Measurements from ENCODE around the gene MMAB. TPM values are rescaled to one million over a fixed set of nuclear protein-coding genes. Genes with fewer than 3 reads are reported as not detected.
A peak's percentile ranks its signal among the peaks of the same experiment; 100 is the strongest.

Gene MMAB
- total and polyA plus RNA-seq, 2 of the 13 experiments (the other 11 are each of a cell fraction or from before 2014, with no cell fraction given): 26.1 to 77.3 TPM

DNA sequence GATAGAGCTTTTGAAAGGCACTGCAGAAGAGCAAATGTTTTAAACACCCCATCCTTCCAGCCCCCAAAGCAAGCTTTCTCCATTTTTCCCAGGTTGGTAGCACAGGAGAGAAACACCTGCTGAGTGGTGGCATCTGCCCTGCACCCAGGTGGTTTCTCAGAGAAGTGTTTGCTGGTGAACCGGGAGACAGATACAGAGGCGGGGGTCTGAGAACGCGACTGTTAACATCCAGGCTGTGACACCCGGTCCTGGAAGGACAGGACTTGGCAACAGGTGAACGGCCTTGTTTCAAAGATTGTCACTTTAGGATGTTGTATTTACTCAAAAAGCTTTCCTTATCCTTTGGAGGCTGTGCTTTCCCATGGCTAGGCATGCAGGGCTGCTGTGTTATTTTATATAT, 18.5 kb downstream of the MMAB start:
- DNase-seq (ENCODE audit: low spot score): no peak
- BruUV-seq (replicated peaks): TSS peak; percentile 28
- ChIA-PET POLR2A (interaction anchor here (3.8 kb wide), 1 partner anchor 18 kb away, joined by 18 read pairs; the partner anchor contains the start of genes MMAB and MVK), CTCF (ENCODE audit: low intra/inter-chr PET ratio, low total read pairs) (no interaction called here)
- Histone ChIP-seq H3K36me3 (replicated peaks in 1 of 2; ENCODE audit: control insufficient read depth in 1 of 2, insufficient read depth in 2 of 2, low read length in 2 of 2) (no peaks in the 10 kb centered on the region; a peak in 1 of 5 replicates), H3K27ac (ENCODE audit: extremely low read length, insufficient read depth, low read length) (no peak overlapping the region), H2AFZ (ENCODE audit: low read length) (no peak overlapping the region), H3K27me3 (ENCODE audit: control insufficient read depth in 1 of 2, insufficient read depth in 2 of 2, low read length in 2 of 2) (peaks cover 2 to 23% of the 10 kb centered on the region in 2 experiments), H4K20me1 (ENCODE audit: insufficient read depth, low read length) (no peaks in the 10 kb centered on the region), H3K4me2 (ENCODE audit: low read depth, low read length) (peak overlapping the region; percentile 4; the same call in 1 of the 2 replicates), H3K9ac (ENCODE audit: insufficient read depth, low read depth, low read length) (no peak overlapping the region), H3K4me1 (ENCODE audit: insufficient read depth, low read length) (peaks cover 70% of the 10 kb centered on the region), H3K4me3 (replicated peaks in 1 of 3; ENCODE audit: insufficient read depth in 1 of 3, low read depth in 2 of 3, low read length in 3 of 3) (no peak overlapping the region), H3K79me2 (ENCODE audit: insufficient read depth, low read length) (no peaks in the 10 kb centered on the region), H3K9me3 (ENCODE audit: low read length) (no peaks in the 10 kb centered on the region)
- TF ChIP-seq, protein P1, sequence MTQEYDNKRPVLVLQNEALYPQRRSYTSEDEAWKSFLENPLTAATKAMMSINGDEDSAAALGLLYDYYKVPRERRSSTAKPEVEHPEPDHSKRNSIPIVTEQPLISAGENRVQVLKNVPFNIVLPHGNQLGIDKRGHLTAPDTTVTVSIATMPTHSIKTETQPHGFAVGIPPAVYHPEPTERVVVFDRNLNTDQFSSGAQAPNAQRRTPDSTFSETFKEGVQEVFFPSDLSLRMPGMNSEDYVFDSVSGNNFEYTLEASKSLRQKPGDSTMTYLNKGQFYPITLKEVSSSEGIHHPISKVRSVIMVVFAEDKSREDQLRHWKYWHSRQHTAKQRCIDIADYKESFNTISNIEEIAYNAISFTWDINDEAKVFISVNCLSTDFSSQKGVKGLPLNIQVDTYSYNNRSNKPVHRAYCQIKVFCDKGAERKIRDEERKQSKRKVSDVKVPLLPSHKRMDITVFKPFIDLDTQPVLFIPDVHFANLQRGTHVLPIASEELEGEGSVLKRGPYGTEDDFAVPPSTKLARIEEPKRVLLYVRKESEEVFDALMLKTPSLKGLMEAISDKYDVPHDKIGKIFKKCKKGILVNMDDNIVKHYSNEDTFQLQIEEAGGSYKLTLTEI (CRISPR knock-in tag; conservative IDR thresholded peaks at IDR 0.05): no peak
- TF ChIP-seq POLR2G (IDR thresholded peaks at IDR 0.05; ENCODE audit: low read depth, low read length): peak; percentile 48; the same call in 1 of the 2 replicates
- 41% methylated on average over 6 of the region's 6 CpGs for WGBS (ENCODE audit: low lambda C conversion rate)
- FAIRE-seq: no peak
- intact Hi-C loops (cut with micrococcal nuclease; ENCODE audit: unreplicated experiment): no loop called here
- in situ Hi-C loops (cut with HindIII; ENCODE audit: extremely low pct_ligation_motif_present, low pct_unique_long_range_greater_than_20kb): no loop called here
- ATAC-seq: no peak

DNA sequence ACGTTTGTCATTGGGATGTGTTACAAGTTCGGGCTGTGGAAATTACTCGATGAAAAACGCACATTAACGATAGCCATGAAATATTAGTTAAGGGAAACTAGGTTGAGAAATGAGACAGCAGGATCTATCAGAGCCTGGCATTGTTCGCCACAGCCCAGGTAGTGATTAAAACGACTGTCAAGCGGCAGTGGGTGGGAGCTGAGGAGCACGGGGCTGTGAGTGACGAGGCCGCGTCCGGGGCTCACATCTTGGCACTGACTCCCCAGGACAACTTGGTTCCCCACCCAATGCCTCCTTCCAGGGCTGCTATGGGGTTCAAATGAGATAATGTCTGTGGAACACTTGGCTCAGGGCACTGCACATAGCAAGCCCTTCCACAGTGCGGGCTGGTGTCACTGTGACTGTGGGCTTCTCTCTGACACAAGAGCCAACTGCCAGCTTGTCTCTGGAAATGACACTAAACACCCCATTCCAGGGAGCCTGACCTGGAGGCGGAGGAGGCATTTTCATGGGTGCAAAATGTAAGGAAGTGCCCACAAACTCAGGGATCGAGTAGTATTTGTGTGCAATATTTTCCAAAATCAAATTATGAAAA, 19.3 kb downstream of the MMAB start:
- Histone ChIP-seq H3K4me1 (ENCODE audit: insufficient read depth, low read length) (peaks cover 73% of the 10 kb centered on the region), H3K4me3 (replicated peaks in 1 of 3; ENCODE audit: insufficient read depth in 1 of 3, low read depth in 2 of 3, low read length in 3 of 3) (no peak overlapping the region), H4K20me1 (ENCODE audit: insufficient read depth, low read length) (no peaks in the 10 kb centered on the region), H3K27ac (ENCODE audit: extremely low read length, insufficient read depth, low read length) (no peak overlapping the region), H3K4me2 (ENCODE audit: low read depth, low read length) (peak overlapping the region; percentile 4; the same call in 1 of the 2 replicates), H3K9ac (ENCODE audit: insufficient read depth, low read depth, low read length) (no peak overlapping the region), H3K79me2 (ENCODE audit: insufficient read depth, low read length) (no peaks in the 10 kb centered on the region), H3K9me3 (ENCODE audit: low read length) (no peaks in the 10 kb centered on the region), H2AFZ (ENCODE audit: low read length) (no peak overlapping the region), H3K36me3 (replicated peaks in 1 of 2; ENCODE audit: control insufficient read depth in 1 of 2, insufficient read depth in 2 of 2, low read length in 2 of 2) (no peaks in the 10 kb centered on the region; a peak in 1 of 5 replicates), H3K27me3 (ENCODE audit: control insufficient read depth in 1 of 2, insufficient read depth in 2 of 2, low read length in 2 of 2) (peaks cover 2 to 28% of the 10 kb centered on the region in 2 experiments)
- DNase-seq (ENCODE audit: low spot score): no peak
- in situ Hi-C loops (cut with HindIII; ENCODE audit: extremely low pct_ligation_motif_present, low pct_unique_long_range_greater_than_20kb) (no loop called here), intact Hi-C loops (cut with micrococcal nuclease; ENCODE audit: unreplicated experiment) (no loop called here)
- FAIRE-seq: no peak
- BruUV-seq (replicated peaks): no TSS peak
- POLR2A ChIA-PET: interaction anchor here (3.8 kb wide), 1 partner anchor 19 kb away, joined by 18 read pairs; the partner anchor contains the start of genes MMAB and MVK
- CTCF ChIA-PET (ENCODE audit: low intra/inter-chr PET ratio, low total read pairs): no interaction called here
- 17% methylated on average over 11 of the region's 16 CpGs for WGBS (ENCODE audit: low lambda C conversion rate)
- peak; percentile 7; the same call in 2 of the 3 replicates for ATAC-seq
- no peak for TF ChIP-seq MTA1 (CRISPR knock-in tag; IDR thresholded peaks at IDR 0.05; ENCODE audit: borderline replicate concordance)
- TF ChIP-seq GPN1 (CRISPR knock-in tag; IDR thresholded peaks at IDR 0.05; ENCODE audit: borderline replicate concordance): no peak
- peak; percentile 72; the same call in 1 of the 2 replicates for TF ChIP-seq KDM2A (CRISPR knock-in tag; IDR thresholded peaks at IDR 0.05; ENCODE audit: borderline replicate concordance, low read depth)
- no peak for TF ChIP-seq SMYD3 (CRISPR knock-in tag; IDR thresholded peaks at IDR 0.05)
- no peak for TF ChIP-seq MEIS2 (CRISPR knock-in tag; IDR thresholded peaks at IDR 0.05)
- TF ChIP-seq AGO1 (IDR thresholded peaks at IDR 0.05; ENCODE audit: low read depth, low read length, poor library complexity, severe bottlenecking): peak; percentile 54
- TF ChIP-seq ZBTB7B (CRISPR knock-in tag; IDR thresholded peaks at IDR 0.05): no peak
- TF ChIP-seq ZBTB42 (CRISPR knock-in tag; IDR thresholded peaks at IDR 0.05): no peak
- no peak for TF ChIP-seq ZNF883 (CRISPR knock-in tag; IDR thresholded peaks at IDR 0.05; ENCODE audit: not compliant biosample characterization)
- TF ChIP-seq SOX13 (IDR thresholded peaks at IDR 0.05): no peak
- no peak for TF ChIP-seq SOX13 (CRISPR knock-in tag; conservative IDR thresholded peaks at IDR 0.05 in 1 of 2, IDR thresholded peaks at IDR 0.05 in 1 of 2)

All from HepG2 (cell line).